Gastrocnemius medialis (tissue), 4 donors: Measurements from ENCODE around the gene DYNLT5.

ENCODE experiments used
- CTCF ChIP-seq, 5 experiments: fragments of 450-650 bp in 3 of 5; fragments of 200-600 bp in 2 of 5; sonication (generic) in 2 of 5; IDR thresholded peaks in 4 of 5; conservative IDR thresholded peaks in 1 of 5; 1 replicate in 4 of 5; 2 replicates in 1 of 5; pipeline ENCODE4 v1.5.1; 2016 to 2019; ENCODE audit warnings: antibody characterized with exemption in 5 of 5, mild to moderate bottlenecking in 3 of 5, moderate library complexity in 3 of 5
- POLR2A ChIP-seq, 2 donors: fragments of 450-650 bp; IDR thresholded peaks; one replicate each; pipeline ENCODE4 v1.6.1; 2017; ENCODE audit warnings: antibody characterized with exemption in 2 of 2, mild to moderate bottlenecking in 2 of 2, moderate library complexity in 2 of 2

DNA sequence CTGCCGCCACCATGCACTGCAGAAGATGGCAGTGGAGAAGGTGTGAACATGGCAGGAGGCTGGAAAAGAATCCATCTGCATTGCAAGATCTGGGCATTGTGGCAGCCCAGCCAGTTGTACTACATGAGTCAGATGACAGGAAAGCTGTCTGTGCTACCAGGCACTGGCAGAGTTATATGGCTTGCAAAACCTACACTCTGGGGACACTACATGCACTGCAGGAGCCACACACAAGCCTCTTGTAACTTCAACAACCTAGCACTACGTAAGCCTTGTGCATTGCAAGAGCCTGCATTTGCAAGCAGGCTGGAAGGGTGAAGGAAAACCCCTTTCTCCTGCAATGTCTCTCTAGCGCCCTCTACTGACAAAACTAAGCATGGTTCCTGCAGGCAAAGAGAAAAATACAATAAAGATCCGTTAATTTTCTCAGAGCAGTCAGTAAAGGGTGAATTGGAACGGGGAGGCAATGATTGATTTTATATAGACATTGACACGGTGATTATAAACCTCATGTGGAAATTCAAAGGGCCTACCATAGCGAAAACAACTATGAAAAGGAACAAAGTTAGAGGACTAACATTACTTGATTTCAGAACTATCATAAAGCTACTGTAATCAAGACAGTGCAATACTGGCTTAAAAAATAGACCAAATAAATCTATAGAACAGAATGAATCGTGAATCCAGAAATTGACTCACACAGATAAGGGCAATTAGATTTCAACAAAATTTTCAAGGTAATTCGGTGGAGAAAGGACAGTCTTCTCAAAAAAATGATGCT is 26.2 kb upstream of the DYNLT5 start:
- peak; percentile 40 to 93 (median 54) for TF ChIP-seq CTCF (IDR thresholded peaks at IDR 0.05 in 4 of 5, conservative IDR thresholded peaks at IDR 0.05 in 1 of 5)
- no peak for TF ChIP-seq POLR2A (IDR thresholded peaks at IDR 0.05)
